GM12873 (cell line): ENCODE data around the gene COLEC12.

Experiments
- CTCF ChIP-seq: IDR thresholded peaks from 2 replicates; pipeline ENCODE4 v1.5.1; 2012; ENCODE audit warnings: low read depth, mild to moderate bottlenecking, moderate library complexity, low read length, control low read depth; ENCODE audit not compliant: insufficient read depth; ENCODE audit errors: missing control alignments

COLEC12 gene

GRCh38 chr18:433960-434359, 66.5 kb downstream of the COLEC12 start:
- no peak for TF ChIP-seq CTCF

- no peak for TF ChIP-seq CTCF
Observed at GRCh38 chr18:433298-433697, 67.2 kb downstream of the COLEC12 start.

- no peak for TF ChIP-seq CTCF
Observed at GRCh38 chr18:432791-433190, 67.7 kb downstream of the COLEC12 start.

GRCh38 chr18:429030-429429, 71.5 kb downstream of the COLEC12 start:
- TF ChIP-seq CTCF = no peak

- no peak for TF ChIP-seq CTCF
Observed at GRCh38 chr18:427005-427404, 73.5 kb downstream of the COLEC12 start.

GRCh38 chr18:425106-425745, 75.3 kb downstream of the COLEC12 start:
- no peak for TF ChIP-seq CTCF

GRCh38 chr18:424668-425067, 75.8 kb downstream of the COLEC12 start:
- no peak for TF ChIP-seq CTCF
